Coronary artery (tissue), 2 donors: ENCODE measurements around the gene SCRT2.
A peak's percentile ranks its signal among the peaks of the same experiment; 100 is the strongest.

ENCODE experiments used
- DNase-seq: peaks from one replicate; pipeline ENCODE4 v3.0.0-alpha.2; 2017; ENCODE audit warnings: low spot score
- H3K27ac ChIP-seq, 2 donors: fragments of 200-600 bp; sonication (generic); one replicate each; pipeline ENCODE4 v1.5.1; 2016 to 2019
- H3K4me3 ChIP-seq: fragments of 200-600 bp; sonication (generic); 2 replicates; pipeline ENCODE4 v1.5.1; 2016; ENCODE audit warnings: mild to moderate bottlenecking, moderate library complexity
- TF ChIP-seq, protein P1 (sequence below): fragments of 200-600 bp; sonication (generic); IDR thresholded peaks from one replicate; pipeline ENCODE4 v1.5.1; 2019; ENCODE audit warnings: antibody characterized with exemption

The SCRT2 gene

DNA sequence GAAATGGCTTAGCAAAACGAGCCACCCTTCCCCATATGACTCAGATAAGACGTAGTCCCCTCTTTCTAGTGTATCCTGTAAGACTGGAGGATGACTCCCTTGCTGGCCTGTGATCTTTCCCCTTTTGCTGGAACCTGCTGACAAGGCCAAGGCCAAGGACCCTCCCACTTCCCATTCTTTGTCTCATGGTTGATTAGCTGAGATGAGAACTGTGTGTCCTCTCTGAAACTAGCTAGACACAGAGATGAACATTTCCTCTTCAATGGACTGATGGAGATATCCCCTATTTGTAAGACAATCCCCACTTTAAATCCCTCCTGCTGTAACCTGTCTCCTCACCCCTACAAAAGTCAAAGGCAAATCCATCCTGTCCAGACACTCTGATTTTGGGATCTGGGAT is 33.4 kb upstream of the SCRT2 start:
- Histone ChIP-seq H3K27ac (no peak overlapping the region), H3K4me3 (no peak overlapping the region)
- DNase-seq = no peak
- TF ChIP-seq, protein P1, sequence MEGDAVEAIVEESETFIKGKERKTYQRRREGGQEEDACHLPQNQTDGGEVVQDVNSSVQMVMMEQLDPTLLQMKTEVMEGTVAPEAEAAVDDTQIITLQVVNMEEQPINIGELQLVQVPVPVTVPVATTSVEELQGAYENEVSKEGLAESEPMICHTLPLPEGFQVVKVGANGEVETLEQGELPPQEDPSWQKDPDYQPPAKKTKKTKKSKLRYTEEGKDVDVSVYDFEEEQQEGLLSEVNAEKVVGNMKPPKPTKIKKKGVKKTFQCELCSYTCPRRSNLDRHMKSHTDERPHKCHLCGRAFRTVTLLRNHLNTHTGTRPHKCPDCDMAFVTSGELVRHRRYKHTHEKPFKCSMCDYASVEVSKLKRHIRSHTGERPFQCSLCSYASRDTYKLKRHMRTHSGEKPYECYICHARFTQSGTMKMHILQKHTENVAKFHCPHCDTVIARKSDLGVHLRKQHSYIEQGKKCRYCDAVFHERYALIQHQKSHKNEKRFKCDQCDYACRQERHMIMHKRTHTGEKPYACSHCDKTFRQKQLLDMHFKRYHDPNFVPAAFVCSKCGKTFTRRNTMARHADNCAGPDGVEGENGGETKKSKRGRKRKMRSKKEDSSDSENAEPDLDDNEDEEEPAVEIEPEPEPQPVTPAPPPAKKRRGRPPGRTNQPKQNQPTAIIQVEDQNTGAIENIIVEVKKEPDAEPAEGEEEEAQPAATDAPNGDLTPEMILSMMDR = no peak

GRCh38 chr20:707451-708110 is 32.0 kb upstream of the SCRT2 start:
- DNase-seq = peak; percentile 60
- H3K4me3 ChIP-seq = no peak overlapping the region
- no peak overlapping the region for H3K27ac ChIP-seq
- TF ChIP-seq, protein P1 = no peak

GRCh38 chr20:706366-706885 is 30.8 kb upstream of the SCRT2 start:
- no peak overlapping the region for H3K27ac ChIP-seq
- TF ChIP-seq, protein P1 = no peak
- H3K4me3 ChIP-seq = no peak overlapping the region
- DNase-seq = peak; percentile 50

- TF ChIP-seq, protein P1 = no peak
- peak; percentile 24 for DNase-seq
- Histone ChIP-seq H3K27ac (no peak overlapping the region), H3K4me3 (no peak overlapping the region)
These were observed 29.1 kb upstream of the SCRT2 start for GRCh38 chr20:704726-705125.

DNA sequence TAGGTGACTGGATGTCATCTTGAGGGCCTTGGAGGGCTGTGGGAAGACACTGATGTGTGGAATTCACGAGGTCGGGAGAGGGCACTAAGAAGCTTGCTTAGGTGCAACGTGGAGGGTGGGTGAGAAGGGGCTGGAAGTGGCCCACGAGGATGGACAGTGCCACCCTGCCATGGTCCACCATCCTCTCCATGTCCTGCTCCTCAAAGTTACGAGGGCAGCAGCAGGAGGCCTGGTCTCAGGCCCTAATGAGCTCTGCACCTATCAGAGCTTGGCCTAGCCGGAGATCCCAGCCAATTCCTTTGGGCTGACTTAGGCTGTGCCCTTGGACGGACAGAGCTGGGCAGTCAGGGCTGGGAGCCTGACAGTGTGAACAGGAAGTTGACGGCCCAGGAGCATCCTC is 27.8 kb upstream of the SCRT2 start:
- Histone ChIP-seq H3K4me3 (no peak overlapping the region), H3K27ac (no peak overlapping the region)
- TF ChIP-seq, protein P1 = no peak
- peak; percentile 38 for DNase-seq

GRCh38 chr20:703006-703405 is 27.4 kb upstream of the SCRT2 start:
- no peak for DNase-seq
- H3K27ac ChIP-seq = no peak overlapping the region
- H3K4me3 ChIP-seq = no peak overlapping the region
- TF ChIP-seq, protein P1 = no peak

DNA sequence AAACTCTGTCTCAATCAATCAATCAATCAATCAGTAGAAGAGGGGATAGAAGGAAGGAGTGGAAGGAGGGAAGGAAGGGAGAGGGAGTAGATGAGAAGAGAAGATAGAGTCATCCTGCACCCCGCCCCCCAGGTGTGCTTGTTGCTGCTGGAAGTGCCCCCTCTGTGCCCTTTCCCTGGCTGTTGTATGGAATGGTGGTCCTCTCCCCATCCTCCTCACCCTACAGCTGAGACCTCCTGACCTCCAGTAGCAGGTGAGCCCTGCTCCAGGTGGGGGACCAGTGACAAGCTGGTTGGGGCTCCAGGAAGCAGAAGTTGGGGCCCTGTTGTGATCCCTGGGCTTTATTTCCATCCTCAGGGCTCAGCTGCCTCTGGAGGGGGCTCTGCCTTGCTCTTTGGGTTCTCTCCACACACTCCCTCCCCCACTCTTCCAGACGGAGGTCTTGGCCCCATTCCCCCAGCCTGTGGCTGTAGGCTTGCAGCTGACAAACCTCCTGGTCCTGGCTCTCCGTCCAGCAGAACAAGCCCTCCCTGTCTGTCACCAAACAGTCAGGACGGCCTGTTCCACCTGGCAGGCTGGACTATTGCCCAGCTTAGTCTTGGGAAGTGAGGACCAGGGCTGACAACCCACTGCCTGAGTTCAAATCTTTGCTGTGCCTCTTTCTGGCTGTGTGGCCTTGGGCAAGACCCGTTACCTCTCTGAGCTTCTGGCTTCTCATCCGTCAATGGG is 26.0 kb upstream of the SCRT2 start:
- DNase-seq = no peak
- TF ChIP-seq, protein P1 = no peak
- no peak overlapping the region for H3K27ac ChIP-seq
- no peak overlapping the region for H3K4me3 ChIP-seq
